HG02938 (cell line): ENCODE measurements around the gene IL17REL.

Experiments
- ATAC-seq: cut with Tn5 transposase; IDR thresholded peaks from one replicate; pipeline ENCODE4 v1.9.1; 2021; ENCODE audit warnings: mild to moderate bottlenecking, moderate library complexity; ENCODE audit not compliant: unreplicated experiment

Gene IL17REL

GRCh38 chr22:49969751-49970527, 42.6 kb downstream of the IL17REL start:
- no peak for ATAC-seq

- no peak for ATAC-seq
Observed at GRCh38 chr22:49968831-49969661, 43.5 kb downstream of the IL17REL start.

GRCh38 chr22:49968313-49968830, 44.2 kb downstream of the IL17REL start:
- ATAC-seq = no peak

GRCh38 chr22:49967706-49968208, 44.8 kb downstream of the IL17REL start:
- no peak for ATAC-seq

- no peak for ATAC-seq
Observed at GRCh38 chr22:49966774-49967705, 45.5 kb downstream of the IL17REL start.

- ATAC-seq = no peak
Observed at GRCh38 chr22:49966041-49966773, 46.4 kb downstream of the IL17REL start.

GRCh38 chr22:49965091-49966040, 47.2 kb downstream of the IL17REL start:
- no peak for ATAC-seq

- no peak for ATAC-seq
Observed at GRCh38 chr22:49964136-49965090, 48.2 kb downstream of the IL17REL start.

- no peak for ATAC-seq
Observed at GRCh38 chr22:49963647-49964026, 48.9 kb downstream of the IL17REL start.

GRCh38 chr22:49962751-49963646, 49.6 kb downstream of the IL17REL start:
- ATAC-seq = no peak

GRCh38 chr22:49962012-49962750, 50.4 kb downstream of the IL17REL start:
- ATAC-seq = no peak

GRCh38 chr22:49961601-49962011, 51.0 kb downstream of the IL17REL start:
- ATAC-seq = no peak

- no peak for ATAC-seq
Observed at GRCh38 chr22:49961005-49961600, 51.5 kb downstream of the IL17REL start.

GRCh38 chr22:49960159-49961004, 52.2 kb downstream of the IL17REL start, which contains the start of gene PIM3:
TSS of gene PIM3 (plus strand) at chr22:49960772. CDS start at chr22:49960948, 176 bp downstream.
- ATAC-seq = peak; percentile 66

- ATAC-seq = no peak
Observed at GRCh38 chr22:49959782-49960158, 52.8 kb downstream of the IL17REL start.
